COLO668 (cell line): ENCODE data around the gene BSX.

Experiments used
- DNase-seq: peaks from one replicate; lab custom pipeline; 2025; ENCODE audit not compliant: unreplicated experiment; lab: John Stamatoyannopoulos, UW

The BSX gene

GRCh38 chr11:122981388-122982264, at the start of gene BSX:
TSS of gene BSX (minus strand) at chr11:122981834. CDS start at chr11:122981671, 163 bp downstream.
- no peak for DNase-seq

- DNase-seq, result no peak
Observed at GRCh38 chr11:123030517-123030916, 48.9 kb upstream of the BSX start.

GRCh38 chr11:123020968-123021367, 39.3 kb upstream of the BSX start:
- DNase-seq, result peak; percentile 5

- no peak for DNase-seq
Observed at GRCh38 chr11:123018702-123019101, 37.1 kb upstream of the BSX start.

GRCh38 chr11:123011510-123011909, 29.9 kb upstream of the BSX start:
- DNase-seq, result no peak

GRCh38 chr11:123006860-123007542, 25.4 kb upstream of the BSX start:
- no peak for DNase-seq

GRCh38 chr11:123000721-123001120, 19.1 kb upstream of the BSX start:
- DNase-seq, result no peak

- no peak for DNase-seq
Observed at GRCh38 chr11:122998727-122999366, 17.2 kb upstream of the BSX start.

GRCh38 chr11:122995526-122995925, 13.9 kb upstream of the BSX start:
- no peak for DNase-seq

- DNase-seq, result peak; percentile 18
Observed at GRCh38 chr11:122984186-122985011, 2.8 kb upstream of the BSX start.

- DNase-seq, result no peak
Observed at GRCh38 chr11:122983438-122984185, 2.0 kb upstream of the BSX start.

GRCh38 chr11:122979815-122980595, 1.6 kb downstream of the BSX start:
- DNase-seq, result no peak

GRCh38 chr11:122979103-122979814, 2.4 kb downstream of the BSX start:
- no peak for DNase-seq

GRCh38 chr11:122978299-122978620, 3.4 kb downstream of the BSX start:
- DNase-seq, result no peak

- peak; percentile 5 for DNase-seq
Observed at GRCh38 chr11:122977470-122978298, 4.0 kb downstream of the BSX start.

- no peak for DNase-seq
Observed at GRCh38 chr11:122976734-122977469, 4.7 kb downstream of the BSX start.

GRCh38 chr11:122976061-122976733, 5.4 kb downstream of the BSX start:
- no peak for DNase-seq
